Measurements from ENCODE around the gene CUX1.
"Not testable (repeated sequence)": the region's sequence is repeated elsewhere in the genome, so short reads cannot be mapped to it uniquely, and the experiment has no call there.

Gene CUX1

DNA sequence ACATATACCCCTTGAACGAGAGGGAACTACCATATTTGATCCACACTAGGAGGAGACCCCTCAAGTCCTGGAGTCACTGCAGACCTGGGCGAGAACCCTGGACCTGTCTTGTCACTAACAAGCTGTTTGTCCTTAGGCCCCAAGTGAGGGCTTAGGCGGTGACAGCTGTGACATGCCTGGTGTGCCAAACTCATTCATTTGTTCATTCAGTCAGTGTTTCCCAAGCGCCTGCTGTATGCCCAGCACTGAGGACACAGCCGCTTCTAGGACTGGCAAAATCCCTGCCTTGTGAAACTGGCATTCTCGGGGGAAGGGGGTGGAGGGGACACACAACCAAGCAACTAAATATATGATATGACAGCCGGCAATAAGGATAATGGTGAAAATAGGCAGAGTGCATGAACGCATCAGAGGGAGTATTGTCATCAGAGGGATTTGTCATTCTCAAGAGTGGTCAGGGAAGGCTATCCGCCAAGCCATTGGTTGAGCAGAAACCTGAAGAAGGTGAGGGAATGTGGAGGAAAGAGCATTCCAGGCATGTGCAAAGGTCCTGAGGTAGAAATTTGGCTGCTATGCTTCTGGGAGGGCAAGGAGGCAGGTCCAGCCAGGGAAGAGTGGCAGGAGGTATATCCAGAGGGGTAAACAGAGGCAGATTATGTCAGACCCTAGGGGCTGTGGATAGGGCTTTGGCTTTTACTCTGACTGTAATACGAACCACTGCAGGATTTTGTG is 480.2 kb downstream of the CUX1 start:
- no peak for DNase-seq

DNA sequence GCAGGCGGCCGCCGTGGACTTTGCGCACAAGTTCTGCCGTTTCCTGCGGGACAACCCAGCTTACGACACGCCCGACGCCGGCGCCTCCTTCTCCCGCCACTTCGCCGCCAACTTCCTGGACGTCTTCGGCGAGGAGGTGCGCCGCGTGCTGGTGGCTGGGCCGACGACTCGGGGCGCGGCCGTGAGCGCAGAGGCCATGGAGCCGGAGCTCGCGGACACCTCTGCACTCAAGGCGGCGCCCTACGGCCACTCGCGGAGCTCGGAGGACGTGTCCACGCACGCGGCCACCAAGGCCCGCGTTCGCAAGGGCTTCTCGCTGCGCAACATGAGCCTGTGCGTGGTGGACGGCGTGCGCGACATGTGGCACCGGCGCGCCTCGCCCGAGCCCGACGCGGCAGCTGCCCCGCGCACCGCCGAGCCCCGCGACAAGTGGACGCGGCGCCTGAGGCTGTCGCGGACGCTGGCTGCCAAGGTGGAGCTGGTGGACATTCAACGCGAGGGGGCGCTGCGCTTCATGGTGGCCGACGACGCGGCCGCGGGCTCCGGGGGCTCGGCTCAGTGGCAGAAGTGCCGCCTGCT is 483.3 kb downstream of the CUX1 start:
- no peak for DNase-seq

DNA sequence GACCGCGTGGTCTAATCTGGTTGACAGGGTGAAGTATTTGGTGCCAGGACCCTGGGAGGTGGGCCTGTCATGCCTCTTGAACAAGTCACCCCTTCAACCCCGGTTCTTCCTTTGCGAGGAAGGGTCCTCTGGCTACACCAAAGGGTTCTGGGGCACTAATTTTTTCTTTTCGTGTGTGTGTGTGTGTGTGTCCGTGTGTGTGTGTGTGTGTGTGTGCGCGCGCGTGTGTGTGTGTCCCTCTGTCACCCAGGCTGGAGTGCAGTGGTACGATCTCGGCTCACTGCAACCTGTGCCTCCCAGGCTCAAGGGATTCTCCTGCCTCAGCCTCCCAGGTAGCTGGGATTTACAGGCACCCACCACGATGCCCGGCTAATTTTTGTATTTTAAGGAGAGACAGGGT is 483.9 kb downstream of the CUX1 start:
- DNase-seq: not testable (repeated sequence)

DNA sequence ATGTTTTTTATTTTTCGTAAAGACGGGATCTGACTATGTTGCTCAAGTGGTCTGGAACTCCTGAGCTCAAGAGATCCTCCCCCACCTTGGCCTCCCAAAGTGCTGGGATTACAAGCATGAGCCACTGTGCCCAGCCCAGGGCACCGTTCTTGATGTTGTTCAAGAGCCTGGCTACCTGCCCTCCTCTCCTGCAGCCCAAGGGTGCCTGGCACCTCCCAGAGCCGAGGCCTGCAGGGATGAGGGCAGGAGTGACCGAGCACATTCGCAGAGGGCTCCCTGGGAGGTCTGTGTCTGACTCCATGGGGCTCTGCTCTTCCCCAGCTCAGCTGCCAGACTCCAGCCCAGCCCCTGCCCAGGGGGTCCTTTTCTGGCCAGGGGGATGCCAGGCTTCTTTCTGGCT is 484.6 kb downstream of the CUX1 start:
- no peak for DNase-seq

DNA sequence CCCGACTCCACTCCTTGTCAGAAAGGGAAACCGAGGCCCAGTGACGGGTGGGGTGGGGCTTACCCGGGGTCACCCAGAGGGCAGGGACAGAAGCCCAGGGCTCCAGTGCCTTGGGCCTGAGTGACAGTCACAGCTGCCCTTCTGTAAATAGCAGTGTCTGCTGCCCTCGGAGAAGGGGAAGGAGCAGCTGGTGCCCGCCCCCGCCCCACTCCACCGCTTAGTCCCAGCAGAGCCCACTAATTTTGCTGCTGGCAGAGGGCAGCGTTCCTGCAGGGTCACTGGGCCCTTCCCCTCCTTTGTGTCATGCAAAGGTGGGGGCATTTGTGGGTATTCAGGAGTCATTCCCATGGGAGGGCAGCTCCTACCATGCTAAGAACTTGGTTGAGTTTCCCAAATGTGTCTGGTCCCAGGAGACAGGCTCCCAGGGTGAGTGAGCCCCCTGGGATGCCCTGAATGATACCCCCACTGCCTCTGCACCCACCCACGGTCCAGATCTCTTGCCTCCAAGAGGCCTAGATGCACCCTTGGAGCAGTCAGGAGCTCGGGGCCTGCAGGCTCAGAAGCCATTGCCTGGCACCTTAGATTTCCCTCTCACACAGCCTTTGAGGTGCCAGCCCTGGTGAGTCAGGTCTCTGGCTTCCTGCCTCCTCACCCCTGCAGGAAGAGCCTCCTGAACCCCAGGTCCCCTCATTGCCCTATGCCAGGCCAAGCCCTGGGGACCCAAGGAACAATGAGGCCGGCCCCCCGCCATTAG is 486.4 kb downstream of the CUX1 start:
- DNase-seq: no peak

DNA sequence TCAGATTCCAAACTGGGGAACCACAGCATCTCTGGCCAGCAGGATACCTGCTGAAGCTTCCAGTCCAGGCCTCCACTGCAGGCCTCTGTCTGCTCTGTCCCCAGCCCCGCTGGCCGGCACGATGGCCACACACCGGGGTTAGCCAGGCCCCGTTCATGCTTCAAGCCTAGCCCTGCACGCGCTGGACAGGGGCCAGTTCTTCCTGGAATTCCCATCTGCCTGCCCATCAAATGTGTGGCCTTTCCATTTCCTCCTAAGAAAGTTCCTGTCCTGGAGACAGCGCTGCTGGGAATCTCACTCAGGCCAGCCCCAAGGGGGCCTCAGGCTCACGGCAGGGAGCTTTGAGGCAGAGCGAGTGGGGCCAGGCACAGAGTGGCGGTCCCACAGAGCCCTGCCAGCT is 487.2 kb downstream of the CUX1 start:
- DNase-seq: no peak

DNA sequence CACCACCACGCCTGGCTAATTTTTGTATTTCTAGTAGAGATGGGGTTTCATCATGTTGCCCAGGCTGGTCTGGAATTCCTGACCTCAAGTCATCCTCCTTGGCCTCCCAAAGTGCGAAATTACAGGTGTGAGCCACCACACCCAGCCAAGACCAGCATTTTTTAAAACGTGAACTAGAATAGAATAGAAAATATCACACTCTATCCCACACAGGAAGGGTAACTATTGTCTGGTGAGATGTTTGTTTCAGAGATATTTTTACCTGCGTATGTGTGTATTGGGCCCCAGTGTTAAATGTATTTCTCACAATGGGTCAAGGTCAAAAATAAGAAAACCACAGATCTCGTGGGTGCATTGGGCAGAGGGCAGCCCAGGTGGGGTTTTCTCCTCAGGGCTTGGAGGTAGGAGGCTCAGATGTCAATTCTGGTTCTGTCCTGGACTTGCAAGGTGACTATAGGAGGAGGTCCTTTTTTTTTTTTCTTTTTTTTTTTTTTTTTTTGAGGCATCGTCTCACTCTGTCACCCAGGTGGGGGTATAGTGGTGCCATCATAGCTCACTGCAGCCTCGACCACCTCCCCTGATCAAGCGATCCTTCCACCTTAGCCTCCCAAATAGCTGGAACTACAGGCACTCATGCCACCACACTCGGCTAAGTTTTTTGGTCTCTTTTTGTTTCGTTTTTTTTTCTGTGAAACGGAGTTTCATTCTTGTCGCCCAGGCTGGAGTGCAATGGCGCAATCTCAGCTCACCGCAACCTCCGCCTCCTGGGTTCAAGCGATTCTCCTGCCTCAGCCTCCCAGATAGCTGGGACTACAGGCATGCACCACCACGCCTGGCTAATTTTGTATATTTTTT is 488.2 kb downstream of the CUX1 start:
- no peak for DNase-seq

DNA sequence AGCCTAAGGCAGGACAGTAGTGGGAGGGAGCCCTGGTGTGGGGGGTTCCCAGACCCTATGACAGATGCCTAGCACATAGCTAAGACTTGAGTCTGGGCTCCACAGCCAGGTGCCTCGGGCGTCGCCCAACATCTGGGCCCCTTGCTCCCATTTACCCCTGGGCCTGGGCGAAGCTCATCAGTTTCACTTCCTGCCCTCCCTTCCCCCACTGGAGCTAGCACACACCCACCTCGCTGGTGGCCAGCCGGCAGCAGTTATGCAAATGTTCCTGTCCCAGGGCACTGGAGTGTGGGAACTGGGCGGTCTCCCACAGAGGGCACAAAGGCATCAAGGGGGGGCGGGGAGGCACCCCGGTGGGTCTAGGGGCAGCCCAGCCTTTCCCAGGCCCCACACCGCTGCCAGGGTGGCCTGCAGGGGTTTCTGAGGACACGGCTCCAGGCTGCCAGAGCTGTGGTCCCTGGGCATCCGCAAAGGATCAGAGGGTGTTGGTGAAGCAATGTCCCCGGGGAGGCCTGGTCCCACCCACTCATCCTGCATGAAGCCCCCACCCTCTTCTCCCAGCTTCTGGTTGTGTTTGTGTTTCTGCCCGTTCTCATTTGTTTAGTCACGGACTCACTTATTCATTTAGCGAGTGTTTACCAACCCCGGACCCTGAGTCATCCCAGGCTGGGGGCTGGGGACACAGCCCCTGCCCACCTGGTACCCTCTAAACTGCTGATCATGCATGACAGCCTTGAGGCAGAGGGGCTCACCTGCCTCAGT is 489.7 kb downstream of the CUX1 start:
- no peak for DNase-seq

DNA sequence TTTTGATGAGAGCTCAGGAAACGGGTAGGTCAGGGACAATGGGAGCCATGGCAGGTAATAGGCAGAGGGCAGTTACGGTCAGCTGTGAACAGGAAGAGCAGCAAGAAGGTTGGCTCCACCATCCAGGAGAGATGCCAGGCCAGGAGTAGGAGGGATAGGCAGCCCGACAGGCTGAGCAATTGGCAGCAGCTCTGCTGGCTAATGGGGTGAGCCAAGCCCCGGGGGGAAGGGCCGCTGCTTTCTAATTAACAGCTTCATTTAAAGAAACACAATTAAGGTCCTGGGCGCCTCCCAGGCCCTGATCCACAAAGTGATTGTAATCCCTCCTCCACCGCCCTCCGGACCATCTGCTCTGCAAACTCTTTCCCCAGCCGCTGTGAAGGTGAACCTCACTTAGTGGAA is 493.0 kb downstream of the CUX1 start:
- DNase-seq: no peak

DNA sequence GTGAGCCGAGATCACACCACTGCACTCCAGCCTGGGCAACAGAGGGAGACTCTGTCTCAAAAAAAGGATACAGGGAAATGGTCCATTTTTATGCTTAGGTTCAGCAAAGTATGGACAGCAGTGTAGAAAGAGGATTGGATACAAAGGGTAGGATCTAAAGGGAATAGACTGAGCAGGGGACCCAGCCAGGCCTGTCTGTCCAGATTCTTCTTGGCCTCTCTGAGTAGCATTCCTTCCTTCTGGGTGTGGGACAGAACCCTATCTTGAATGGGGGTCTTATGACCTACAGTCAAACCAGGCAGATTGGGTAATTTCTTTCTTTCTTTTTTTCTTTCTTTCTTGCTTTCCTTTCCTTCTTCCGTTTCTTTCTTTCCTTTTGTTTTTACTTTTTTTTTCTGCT is 494.9 kb downstream of the CUX1 start:
- DNase-seq: no peak

DNA sequence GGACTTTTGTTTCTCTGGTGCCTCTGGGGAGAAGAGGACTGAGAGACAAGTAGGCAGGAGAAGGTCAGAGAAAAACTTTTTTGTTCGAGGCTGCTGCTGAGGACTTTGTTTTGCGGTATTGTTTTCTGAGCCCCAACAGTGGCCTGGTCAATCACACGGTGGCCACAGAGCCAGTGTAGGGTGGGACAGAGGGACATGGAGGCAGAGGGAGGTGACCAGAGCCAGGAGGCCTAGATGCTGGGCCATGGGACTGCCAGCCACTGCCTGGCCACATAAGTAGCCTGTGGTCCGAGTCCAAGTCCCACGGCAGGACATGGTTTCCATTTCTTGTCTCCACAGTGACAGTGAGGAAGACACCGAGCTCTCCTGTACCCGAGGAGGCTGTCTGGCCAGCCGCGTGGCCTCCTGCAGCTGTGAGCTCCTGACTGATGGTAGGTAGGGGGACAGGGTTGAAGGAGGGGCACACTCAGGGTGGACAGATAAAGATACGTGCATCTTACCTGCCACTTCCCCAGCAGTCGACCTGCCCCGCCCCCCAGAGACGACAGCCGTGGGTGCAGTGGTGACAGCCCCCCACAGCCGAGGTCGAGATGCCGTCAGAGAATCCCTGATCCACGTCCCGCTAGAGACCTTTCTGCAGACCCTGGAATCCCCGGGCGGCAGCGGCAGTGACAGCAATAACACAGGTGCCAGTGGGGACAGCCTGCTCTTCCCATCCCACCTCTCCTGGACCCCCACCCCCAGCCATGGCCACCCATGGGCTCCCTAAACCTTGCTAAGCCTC is 496.8 kb downstream of the CUX1 start:
- no peak for DNase-seq

DNA sequence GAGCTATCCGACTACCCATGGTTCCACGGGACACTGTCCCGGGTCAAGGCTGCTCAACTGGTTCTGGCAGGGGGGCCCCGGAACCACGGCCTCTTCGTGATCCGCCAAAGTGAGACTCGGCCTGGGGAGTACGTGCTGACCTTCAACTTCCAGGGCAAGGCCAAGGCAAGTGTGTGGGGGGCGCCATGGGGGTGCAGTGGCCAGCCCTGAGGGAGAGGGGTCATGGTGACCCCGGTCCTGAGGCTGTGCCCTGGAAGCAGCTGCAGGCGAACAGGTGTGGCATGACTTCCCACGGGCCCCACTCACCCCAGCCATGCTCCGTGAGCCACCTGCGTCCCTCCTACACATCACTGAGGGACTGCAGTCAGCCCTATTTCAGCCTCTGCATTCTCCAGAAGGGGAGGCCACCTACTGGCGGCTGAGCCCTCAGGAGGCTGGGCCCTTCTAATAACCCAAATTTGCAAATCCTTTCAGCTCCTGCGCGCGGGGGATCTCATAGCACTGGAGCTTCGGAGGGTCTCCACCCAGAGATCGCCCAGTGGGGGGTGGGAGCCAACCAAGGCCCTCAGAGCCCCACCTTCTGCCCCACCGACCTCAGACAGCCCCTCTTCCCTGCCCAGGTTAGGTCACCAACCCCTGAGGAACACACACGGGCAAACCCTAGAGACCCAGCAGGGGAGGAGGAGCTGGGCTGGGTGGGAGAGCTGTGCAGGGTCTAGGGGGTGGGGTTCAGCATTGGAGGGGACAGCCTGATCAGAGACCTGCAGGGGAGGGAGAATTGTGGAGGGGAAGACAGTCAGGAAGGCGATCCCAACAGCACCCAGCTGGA is 500.0 kb downstream of the CUX1 start:
- DNase-seq: no peak

DNA sequence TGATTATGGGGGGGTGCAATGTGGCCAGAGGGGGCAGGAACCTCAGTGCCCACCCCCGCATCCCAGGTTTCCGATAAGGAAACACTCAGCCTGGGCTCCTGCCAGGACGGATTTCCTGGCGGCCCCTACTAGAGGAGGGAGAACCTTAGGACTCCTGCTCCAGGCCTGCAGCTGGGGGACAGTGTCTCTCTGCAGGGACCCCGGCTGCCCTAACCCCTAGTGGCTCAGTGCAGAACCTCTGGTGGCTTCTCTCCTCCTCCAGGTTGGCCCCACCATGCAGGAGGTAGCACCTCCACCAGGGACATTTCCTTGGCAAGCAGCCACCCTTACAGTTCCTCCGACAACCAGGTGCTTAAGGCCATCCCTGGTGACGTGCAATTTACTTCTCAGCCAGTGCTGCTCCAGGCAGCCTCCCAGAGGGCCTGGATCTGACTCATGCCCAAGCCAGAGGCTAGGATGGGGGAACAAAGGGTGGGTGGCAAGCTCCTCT is 501.1 kb downstream of the CUX1 start:
- no peak for DNase-seq

DNA sequence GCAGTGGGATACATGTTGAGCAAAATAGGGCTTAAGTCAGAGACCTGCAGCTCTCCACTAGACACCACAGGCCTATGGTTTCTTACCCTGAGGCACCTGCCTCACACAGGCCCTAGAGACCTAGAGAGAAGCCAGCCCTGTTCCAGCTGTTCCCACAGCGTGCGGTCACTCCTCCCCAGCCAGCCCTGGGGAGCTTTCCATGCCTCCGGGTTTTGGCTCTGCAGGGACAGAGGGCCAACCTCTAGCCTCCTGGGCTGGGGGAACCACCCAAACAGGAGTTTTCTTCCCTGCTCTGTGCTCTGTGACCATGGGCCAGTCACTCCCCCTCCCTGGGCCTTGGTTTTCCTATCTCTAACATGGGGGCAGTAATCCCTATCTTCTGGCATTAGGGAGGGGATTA is 502.2 kb downstream of the CUX1 start:
- DNase-seq: no peak

DNA sequence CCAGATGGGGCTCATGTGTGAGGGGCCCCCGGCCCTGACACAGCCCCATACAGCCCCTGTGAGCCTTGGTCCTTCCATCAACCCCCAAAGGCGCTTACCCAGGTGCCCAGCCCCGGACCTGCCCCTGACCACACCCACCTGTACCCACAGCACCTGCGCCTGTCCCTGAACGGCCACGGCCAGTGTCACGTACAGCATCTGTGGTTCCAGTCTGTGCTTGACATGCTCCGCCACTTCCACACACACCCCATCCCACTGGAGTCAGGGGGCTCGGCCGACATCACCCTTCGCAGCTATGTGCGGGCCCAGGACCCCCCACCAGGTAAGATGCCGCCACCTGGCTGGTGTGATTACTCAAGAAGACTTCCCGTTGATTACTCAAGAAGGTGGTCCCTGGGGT is 502.8 kb downstream of the CUX1 start:
- DNase-seq: no peak

DNA sequence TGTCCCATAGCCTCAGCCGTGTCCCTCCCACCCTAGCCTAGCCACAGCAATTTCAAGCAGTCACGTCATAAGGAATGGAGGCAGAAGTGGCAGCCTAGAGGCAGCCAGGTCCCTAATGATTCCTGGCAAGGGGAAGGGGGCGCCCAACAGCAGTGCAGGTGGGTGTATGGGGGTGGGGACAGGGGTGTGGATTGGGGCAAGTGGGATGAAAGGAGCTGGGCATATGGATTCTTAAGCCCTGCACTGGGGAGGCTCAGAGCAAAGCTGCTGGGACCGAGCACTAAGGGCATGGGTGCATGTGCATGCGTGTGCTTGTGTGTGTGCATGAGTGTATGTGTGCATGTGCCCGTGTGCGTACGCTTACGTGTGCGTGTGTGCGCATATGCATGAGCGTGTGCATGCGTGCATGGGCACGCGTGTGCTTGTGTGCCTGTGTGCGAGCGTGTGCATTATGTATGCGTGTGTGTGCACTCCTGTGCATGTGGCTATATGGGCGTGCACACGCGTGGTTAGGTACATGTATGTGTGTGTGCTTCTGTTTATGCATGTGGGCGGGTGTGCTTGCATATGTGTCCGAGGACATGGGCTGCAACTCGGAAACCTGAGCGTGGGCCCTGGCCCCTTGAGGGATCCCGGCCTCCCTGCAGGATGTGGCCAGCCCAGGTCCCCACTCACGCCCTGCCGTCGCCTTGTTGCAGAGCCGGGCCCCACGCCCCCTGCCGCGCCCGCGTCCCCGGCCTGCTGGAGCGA is 503.4 kb downstream of the CUX1 start:
- DNase-seq: no peak

DNA sequence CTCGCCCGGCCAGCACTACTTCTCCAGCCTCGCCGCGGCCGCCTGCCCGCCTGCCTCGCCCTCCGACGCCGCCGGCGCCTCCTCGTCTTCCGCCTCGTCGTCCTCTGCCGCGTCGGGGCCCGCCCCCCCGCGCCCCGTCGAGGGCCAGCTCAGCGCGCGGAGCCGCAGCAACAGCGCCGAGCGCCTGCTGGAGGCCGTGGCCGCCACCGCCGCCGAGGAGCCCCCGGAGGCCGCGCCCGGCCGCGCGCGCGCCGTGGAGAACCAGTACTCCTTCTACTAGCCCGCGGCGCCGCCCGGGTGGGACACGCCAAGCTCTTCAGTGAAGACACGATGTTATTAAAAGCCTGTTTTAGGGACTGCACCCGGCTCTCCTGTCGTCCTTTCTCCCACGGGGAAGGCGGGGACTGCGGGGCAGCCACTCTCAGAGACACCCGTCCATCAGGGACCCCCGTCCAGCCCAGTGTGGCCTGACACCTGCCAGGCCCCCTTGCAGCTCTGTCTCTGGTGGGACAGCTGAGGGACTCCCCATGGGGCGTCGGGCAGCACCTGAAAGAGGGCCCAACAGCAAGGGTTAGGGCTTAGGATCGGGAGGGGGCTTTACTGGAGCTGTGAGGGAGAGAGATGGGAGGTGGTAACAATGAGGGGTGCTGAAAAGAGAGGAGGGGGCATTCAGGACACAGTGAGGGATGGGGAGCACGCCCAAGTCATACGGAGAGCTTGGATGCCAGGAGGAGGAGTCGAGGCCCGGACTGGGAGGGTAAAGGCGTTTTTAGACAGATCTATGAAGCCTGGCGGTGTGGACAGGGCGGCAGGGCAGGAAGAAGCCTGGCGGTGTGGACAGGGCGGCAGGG is 504.1 kb downstream of the CUX1 start:
- no peak for DNase-seq

DNA sequence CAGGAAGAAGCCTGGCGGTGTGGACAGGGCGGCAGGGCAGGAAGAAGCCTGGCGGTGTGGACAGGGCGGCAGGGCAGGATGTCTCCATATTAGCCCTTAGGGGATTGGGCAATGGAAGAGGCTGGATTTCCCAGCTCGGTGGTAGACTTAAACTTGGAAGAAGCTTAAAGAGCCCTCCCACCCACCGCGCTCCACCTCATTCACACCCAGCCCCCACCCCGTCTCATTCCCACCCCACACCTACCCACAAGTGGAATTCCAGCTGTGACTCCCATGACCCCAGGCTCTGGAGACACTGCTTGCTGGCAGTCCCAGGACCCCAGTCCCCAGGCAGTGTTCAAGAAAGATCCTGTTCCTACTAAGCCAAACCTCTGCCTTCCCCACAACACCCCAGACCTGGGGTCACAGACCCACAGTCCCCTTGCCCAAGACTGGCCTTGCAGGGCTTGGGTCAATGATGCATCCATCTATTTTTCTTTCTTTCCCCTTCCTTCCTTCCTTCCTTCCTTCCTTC is 504.8 kb downstream of the CUX1 start:
- no peak for DNase-seq

DNA sequence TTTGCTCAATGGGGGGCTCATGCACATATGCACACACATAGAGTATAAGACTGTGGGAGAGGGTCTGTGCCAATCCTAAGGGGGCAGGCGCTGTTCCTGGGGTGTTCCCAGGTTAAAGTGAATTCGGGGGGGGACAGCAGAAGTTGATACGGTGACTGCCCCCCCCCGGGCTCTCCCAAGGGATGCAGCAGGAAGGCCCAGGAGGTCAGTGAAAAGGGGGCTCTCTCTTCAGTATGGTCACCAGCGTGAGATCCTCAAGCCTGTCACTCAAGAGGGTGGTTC is 506.4 kb downstream of the CUX1 start:
- no peak for DNase-seq

Measured in effector CD4-positive, alpha-beta T cell (primary cell).